NCI-H187 (cell line): ENCODE results near the gene NUP153.

Source experiments
- DNase-seq, 2 experiments: peaks; one replicate each; lab custom pipeline; 2025; lab: John Stamatoyannopoulos, UW

The NUP153 gene

DNA sequence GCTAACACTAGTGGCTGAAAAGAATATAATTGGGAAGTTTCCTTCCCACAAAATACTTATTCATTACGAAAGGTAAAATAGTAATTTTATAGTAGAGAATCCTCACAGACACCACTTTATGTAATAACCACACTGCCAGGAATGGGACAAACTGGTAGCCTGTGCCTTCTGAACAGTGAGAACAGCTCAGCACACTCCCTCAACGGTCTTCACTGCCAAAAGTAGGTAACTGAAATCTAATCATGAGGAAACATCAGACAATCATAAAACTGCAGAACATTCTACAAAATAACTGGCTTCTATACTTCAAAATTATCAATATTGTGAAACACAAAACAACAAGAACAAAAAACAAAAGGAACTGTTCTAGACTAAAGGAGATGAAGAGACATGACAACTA lies 44.1 kb downstream of the NUP153 start:
- no peak for DNase-seq

DNA sequence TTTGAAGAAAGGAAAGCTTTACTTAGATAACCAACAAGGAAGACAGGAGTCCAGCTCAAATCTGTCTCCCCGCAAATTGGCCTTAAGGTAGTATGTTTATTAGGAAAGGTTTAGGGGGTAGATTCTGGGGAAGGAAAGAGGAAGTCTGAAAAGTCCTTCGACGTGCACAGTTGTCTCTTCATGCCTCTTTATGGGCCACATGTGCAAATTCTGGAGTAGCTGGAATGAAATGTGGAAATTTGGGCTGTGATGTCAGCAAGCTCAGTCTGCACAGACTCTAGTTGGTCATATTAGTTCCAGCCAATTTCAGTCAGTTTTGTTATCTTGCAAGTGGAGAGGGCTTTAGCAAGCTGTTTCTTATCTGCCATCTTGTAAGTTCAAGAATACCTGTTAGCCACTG lies 50.1 kb downstream of the NUP153 start:
- DNase-seq = no peak

DNA sequence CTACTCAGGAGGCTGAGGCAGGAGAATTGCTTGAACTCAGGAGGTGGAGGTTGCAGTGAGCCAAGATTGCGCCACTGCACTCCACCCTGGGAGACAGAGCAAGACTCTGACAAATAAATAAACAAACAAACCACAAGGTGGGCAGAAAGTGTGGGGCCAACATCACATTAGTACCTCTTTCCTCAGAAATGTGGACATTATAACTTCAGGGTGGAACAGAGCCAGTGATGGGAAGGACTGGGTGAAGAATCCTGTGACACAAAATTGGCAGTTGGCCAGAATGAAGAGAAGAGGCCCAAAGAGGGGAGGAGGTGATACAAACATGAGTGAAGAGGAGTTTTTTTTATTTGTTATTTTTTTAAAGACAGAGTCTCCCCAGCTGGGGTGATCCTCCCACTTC lies 50.6 kb downstream of the NUP153 start:
- no peak for DNase-seq

DNA sequence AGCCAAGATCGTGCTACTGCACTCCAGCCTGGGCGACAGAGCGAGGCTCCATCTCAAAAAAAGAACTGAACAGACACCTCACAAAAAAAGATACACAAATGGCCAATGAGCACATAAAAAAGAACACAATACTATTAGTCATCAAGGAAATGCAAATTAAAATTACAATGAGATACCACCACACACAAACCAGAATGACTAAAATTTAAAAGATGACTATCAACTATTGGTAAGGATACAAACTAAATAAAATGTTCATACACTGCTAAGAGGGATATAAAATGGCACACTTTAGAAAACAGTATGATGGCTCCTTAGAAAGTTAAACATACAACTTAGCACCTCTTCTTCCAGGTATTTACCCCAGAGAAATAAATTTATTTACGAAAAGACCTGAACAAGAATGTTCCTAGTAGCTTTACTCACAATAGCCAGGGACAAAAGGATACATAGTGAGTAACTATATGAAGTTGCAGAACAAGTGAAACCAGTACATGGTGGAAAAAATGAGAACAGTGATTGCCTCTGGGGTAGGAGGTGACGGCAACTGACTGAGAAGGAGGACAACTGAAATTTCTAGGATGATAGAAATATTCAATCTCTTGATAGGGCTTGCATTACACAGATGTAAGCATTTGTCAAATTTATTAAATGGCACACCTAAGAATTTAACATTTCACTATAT lies 53.4 kb downstream of the NUP153 start:
- no peak for DNase-seq

DNA sequence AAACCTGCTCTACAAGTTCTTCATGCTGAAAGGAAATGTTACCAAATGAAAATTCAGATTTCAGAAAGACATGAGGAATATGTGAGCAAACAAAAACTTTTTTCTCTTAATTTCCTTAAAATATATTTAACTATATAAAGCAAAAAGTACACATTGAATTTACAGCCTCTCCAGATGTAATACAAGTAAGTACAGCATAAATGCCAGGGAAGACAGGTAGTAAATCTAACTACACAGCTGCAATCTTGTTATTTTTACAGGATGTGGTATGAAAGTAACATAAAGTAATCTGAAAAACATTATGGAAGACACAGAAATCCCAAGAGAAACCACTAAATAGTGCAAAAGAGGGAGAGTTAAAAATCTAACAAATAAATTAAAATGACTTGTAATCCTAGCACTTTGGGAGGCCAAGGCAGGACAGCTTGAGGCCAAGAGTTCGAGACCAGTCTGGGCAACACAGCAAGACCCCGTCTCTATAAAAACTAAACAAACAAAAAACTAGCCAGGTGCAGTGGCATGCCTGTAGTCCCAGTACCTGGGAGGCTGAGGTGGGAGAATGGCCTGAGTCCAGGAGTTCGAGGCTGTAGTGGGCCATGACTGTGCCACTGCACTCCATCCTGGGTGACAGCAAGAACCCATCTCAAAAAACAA lies 55.9 kb downstream of the NUP153 start:
- no peak for DNase-seq

DNA sequence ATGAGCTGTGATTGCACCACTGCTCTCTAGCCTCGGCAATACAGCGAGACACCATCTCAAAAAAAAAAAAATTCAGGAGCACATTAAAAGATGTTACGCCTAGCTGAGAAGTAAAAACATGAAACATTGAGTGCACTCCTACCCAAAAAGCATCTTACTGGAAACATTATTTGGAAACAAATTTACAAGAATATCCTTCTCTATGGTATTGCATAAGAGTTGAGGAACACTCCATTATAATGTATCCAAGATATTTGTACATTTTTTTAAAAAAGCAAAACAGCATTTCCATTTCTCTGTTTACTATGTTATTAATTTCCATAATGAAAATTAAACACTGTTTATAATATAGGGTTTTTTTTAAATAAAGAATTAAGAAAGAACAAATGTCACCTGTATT lies 58.0 kb downstream of the NUP153 start:
- no peak for DNase-seq

DNA sequence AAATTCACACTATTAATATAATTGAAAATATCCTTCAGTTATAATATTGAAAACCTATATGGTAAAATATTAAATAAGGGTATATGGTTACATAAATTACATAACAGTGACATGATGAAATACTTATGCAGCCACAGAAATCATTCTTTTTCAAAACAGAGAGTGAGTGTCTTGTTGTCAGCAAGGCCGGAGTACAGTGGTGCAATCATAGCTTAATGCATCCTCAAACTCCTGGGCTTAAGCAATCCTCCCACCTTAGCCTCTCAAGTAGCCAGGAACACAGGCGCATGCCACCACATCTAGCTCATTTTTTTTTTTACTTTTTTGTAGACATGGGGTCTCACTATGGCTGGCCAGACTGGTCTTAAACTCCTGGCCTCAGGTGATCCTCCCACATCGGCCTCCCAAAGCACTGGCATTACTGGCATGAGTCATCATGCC lies 66.2 kb downstream of the NUP153 start:
- DNase-seq = no peak

DNA sequence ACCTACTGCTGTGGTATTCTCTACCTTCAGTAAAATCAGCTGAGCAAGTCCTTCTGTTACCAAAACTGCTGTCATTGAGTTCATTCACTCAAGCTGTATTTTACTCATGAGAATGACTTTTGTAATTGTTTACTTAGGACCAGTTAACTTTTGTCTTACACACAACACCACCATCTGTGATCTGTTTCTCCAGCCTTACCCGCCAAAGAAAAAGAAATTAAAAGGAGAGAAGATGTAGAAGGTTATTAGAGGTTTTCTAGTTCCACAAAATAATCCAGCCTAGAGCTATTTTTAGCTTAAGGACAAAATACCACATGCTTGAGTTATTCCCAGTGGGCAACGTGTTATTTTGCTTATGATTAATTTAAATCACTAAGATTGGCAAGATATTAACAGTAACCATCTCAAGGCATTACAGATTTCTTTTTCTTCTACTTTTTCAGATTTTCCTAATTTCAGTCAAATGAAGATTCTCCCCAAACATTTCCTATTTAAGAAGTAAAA lies 68.5 kb downstream of the NUP153 start:
- DNase-seq = no peak

DNA sequence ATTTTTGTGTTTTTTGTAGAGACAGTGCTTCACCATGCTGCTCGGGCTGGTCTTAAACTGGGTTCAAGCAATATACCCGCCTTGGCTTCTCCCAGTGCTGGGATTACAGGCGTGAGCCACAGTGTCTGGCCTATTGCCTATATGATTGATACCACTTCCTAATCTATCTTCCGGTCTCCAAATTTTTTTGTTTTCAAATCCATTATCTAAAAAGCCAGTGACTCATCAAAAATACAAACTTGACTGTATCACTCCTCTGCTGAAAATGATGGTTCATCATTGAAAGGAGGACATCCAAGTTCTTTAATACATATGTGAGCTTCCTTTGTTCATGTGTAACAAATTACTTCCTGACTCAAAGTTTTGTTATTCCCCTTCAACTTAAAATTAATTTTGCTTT lies 71.2 kb downstream of the NUP153 start:
- DNase-seq = no peak

DNA sequence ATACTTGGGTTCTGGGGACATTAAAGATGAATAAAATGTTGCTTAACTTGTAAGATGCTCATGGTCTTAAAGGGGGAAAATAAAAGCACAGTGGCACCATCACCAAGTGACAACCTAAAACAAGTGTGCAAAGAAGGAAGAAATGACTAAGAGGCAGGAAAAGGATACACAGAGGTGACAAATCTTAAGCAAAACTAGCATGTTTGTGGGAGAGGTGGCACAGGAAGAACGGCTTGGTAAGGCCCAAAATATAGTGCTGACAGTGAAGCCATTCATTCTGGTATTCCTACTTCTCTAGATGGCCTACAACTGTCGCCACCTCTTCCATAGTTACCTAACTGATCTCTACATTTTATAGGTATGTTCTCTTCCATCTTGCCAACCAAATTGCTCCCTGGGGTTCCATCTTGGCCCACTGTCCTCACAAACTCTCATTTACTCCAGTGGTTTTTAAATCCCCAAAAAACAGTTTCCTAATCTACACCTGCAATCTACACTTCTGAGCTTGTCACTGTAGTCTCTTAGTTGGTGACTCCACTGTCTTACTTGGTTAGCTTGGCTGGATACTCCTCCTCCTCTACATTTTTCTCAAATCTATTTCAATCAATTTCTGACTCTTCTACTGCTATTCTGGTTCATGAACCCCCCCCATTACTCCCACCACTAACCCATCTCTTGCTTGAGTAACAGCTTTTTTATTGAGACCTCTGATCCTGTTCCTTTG lies 73.1 kb downstream of the NUP153 start:
- no peak for DNase-seq

DNA sequence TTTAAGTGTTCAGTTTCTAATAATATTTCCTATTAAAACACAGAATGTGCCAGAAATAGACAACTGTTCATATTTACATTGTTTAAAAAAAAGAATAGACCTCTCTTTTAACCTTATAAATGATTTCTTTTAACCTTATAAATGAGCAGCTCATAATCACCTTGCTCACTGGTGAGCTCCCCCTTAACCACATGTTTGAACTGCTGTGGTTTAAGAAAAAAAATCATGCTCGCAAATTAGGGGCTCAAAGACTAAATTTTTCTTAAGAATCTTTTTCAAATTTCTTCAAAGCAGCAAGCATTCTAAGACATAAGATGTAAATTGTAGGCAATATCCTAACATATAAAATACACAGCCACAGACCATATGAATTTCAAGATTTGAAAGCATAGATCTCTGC lies 73.8 kb downstream of the NUP153 start:
- DNase-seq = no peak

DNA sequence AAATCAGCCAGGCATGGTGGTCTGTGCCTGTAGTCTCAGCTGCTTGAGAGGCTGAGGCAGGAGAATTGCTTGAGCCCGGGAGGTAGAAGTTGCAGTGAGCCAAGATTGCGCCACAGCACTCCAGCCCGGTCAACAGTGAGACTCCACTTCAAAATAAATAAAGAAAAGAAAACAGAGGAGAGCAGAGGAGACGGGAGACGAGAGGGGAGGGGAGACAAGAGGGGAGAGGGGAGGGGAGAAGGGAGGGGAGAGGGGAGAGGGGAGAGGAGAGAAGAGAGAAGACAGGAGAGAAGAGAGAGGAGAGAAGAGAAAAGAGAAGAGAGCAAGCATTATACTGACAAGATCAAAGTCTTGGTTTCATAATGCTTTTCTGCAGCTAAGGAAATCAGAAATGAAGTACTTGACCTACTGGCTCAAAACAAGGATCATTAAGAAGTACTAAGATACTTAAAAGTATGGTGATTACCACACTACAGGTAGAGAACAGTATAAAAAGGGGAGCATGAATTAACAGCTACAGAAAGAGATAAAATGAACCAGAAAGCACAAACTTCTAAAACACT lies 76.1 kb downstream of the NUP153 start:
- DNase-seq = no peak

DNA sequence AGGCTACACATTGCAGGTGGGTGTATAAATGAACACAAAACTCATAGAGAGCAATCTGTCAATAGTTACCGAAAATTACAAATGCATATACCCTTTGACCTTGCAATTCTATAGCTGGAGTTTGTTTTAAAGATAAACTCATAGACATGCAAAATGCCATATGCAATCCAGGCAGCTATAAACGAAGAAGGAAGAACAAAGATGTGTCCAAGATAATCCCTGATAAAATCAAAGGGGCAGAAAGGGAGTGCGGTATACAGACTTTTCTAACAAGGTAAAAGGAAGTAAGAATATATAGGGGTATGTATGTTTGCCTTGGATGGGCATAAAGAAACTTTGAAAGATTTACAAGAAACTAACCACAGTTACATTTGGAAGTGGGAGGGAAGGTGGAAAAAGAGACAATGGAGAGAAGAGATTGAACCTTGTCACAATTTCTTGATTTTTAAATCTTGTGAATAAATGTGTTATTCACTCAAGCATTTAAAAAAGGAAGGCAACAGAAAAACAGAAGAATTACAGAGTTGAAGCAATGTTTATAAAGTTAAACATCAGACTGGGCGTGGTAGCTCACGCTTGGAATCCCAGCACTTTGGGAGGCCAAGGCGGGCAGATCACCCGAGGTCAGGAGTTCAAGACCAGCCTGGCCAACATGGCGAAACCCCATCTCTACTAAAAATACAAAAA lies 76.8 kb downstream of the NUP153 start:
- DNase-seq = no peak

DNA sequence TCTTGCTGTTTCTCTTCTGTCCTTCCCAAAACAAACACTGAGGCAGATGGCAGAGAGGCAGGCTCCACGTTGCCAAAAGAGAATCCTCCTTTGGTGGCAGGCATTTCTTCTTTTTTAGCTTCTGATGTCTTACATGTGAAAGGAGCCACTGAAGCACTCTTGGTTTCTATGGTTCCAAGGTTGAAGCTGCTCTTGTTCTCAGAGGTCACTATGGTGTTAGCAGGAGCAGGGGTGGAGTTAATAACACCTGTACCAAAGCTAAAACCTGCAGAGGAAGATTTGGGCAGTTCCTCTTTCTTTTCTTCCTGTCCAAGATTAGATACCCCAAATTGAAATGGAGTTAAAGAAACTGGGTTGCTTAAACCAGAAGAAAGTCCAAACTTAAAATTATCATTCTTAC lies 77.9 kb downstream of the NUP153 start:
- DNase-seq = no peak

DNA sequence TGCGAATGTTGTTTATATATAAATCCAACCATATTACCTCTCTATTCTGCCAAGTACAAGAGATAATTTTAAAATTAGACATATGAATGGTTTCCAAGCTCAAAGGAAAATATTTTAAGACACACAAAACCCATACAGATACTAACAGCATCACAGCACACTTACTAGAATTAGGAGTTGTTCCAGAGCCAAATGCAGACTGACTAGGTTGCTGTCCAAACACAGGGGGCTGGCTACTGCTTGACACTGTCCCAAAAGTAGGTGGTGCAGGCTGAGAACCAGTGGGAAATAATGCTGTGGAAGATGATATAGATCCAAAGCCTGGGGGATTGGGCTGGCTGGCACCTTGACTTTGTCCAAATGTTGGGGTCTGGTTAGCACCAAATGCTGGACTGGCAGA lies 82.3 kb downstream of the NUP153 start:
- no peak for DNase-seq

DNA sequence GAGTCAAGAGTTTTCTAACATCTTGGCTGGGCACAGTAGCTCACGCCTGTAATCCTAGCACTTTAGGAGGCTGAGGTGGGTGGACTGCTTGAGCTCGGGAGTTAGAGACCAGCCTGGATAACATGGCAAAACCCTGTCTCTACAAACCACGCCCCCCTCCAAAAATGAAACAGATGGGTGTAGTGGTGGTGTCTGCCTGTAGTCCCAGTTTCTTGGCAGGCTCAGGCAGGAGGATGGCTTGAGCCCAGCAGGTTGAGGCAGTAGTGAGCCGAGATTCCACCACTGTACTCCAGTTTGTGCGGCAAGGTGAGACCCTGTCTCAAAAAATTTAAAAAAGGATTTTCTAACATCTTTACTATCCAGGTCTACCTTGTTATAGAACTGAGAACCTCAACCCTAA lies 84.6 kb downstream of the NUP153 start:
- DNase-seq = no peak

DNA sequence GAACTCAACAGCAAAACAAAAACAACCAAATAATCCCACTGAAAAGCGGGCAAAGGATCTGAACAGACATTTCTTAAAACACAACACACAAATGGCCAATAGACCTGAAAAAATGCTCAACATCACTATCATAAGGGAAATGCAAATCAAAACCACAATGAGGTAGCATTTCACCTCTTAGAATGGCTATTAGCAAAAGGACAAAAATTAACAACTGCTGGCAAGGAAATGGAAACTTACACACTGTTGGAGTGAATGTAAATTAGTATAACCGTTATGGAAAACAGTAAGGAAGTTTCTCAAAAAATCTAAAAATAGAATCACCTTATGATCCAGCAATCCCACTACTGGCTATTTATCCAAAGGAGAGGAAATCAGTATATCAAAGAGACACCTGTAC lies 85.7 kb downstream of the NUP153 start:
- DNase-seq = no peak

DNA sequence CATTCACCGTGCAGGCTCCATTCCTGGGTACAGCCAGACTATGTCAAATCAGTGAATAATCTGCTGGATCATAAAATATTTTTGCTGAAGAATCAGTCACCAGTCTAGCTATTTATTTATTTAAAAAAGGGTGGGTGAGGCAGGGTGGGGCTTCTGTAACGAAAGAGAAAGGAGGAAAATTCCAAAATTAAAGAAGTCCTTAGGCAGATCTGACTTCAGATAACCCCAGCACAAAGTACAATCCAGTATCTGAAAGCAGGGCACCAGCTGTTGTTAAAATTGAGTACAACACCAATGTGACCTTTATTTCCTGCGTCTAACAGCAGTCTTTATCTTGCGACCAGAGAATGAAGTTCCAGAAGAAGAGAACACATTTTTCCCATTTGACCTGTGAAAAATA lies 90.9 kb downstream of the NUP153 start:
- DNase-seq = no peak

DNA sequence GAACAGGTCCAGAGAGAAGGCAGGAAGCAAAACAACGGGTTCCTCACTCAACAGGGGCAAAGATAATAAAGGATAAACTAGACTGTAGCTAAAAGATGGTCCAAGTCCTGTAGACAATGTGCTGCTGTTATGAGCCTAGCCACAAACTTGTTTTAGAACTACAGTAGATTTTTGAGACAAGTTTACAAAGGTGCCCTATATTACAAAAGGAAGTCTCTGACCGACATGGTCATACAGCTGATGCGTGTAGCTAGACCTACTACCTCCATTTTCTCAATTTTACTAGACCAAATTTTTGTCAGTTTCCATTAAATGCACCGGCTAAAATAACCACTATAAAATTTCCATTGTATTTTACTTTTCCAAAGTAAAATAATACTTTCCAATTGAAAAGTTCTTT lies 94.7 kb downstream of the NUP153 start:
- no peak for DNase-seq

DNA sequence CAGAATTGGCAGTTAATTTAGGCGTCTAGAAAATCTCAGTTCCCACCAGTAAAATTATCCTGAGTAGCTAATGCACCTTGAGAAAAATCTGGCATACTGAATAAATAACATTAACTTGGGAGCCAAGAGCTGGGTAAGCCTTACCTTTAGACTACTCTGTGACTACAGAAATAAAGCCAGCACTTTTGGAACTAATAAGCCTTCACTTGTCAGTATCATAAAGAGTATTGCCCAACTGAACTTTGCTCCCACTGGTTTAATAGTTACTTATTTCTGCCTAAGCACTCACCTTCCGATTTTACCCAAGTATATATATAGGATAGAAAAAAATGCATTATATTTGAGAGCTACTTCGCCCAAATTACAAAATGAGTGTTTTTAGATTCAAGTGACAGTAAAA lies 95.9 kb downstream of the NUP153 start:
- DNase-seq = no peak

DNA sequence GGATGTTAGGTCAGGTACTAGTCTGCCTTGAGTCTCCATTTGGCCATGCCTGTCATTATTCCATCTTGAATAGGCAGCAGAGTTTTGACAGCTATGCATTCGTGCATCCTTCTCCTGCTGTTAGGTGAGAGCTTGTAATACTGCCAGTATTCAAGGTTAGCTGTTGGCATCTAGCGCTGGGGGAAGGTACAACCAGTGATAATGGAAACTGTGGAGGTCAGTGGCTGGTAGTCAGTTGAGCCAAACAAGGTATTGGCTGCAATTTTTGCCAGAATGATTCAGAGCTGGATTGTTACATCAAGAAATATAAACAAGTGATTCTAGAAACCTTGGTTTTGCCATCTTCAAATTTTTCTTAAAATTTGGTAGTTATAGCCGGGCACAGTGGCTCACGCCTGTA lies 100.1 kb downstream of the NUP153 start:
- DNase-seq = no peak

DNA sequence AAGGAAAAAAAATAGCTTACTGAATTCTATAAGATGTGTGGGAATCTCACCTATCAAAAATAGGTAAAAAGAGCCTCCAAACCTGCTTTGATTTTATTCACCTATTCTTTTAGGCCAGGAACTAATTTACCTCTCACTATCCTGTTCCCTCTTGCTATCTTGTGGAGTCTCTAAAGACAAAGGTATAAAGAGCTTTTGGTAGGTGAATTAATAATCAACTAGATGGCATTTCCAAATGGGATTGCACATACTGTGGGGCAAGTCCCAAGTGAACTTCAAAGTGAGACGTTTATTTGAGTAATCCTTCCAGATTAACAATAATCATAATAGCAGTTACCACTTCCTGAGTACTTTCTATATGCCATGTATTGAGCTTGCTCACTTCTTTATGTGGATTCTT lies 103.8 kb downstream of the NUP153 start:
- DNase-seq = no peak

DNA sequence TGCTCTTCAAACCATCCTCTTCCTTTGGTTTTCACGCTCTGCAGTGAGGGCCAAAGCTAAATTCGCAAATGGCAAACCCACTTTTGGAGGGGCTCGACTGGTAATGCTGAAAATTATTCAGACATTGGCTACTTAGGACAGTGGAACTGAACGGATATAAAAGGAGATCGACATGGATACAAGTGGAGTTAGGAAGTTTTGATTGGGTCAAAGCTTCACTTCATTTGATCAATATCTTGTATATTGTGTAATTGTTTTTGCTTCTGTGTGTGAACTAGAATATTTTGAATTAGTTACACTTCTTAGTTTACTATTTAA lies 105.4 kb downstream of the NUP153 start:
- DNase-seq = no peak
